AG09309 (cell line): ENCODE results near the gene TCF4.

Experiments
- DNase-seq: peaks from one replicate; pipeline ENCODE4 v3.0.0-alpha.2; 2010; ENCODE audit warnings: low read depth
- H3K4me3 ChIP-seq: 2 replicates; pipeline ENCODE4 v1.5.1; 2011; ENCODE audit warnings: mild to moderate bottlenecking, low read depth, low read length, moderate library complexity; ENCODE audit not compliant: control insufficient read depth
- CTCF ChIP-seq: IDR thresholded peaks from 2 replicates; pipeline ENCODE4 v1.5.1; 2011; ENCODE audit warnings: mild to moderate bottlenecking, low read depth, low read length, inconsistent platforms; ENCODE audit not compliant: insufficient read depth, control insufficient read depth; ENCODE audit errors: missing control alignments

The TCF4 gene

GRCh38 chr18:55336438-55337100 lies 251.4 kb downstream of the TCF4 start:
- H3K4me3 ChIP-seq = no peak overlapping the region
- TF ChIP-seq CTCF = no peak
- no peak for DNase-seq

GRCh38 chr18:55334875-55335274 lies 253.1 kb downstream of the TCF4 start:
- no peak for TF ChIP-seq CTCF
- no peak for DNase-seq
- no peak overlapping the region for H3K4me3 ChIP-seq

- TF ChIP-seq CTCF = no peak
- no peak overlapping the region for H3K4me3 ChIP-seq
- DNase-seq = no peak
Observed at GRCh38 chr18:55331301-55331700, 256.7 kb downstream of the TCF4 start.

- TF ChIP-seq CTCF = no peak
- no peak overlapping the region for H3K4me3 ChIP-seq
- DNase-seq = no peak
Observed at GRCh38 chr18:55328301-55328700, 259.7 kb downstream of the TCF4 start.

- no peak for TF ChIP-seq CTCF
- no peak overlapping the region for H3K4me3 ChIP-seq
- DNase-seq = no peak
Observed at GRCh38 chr18:55327454-55327853, 260.5 kb downstream of the TCF4 start.

GRCh38 chr18:55326134-55326533 lies 261.9 kb downstream of the TCF4 start:
- no peak overlapping the region for H3K4me3 ChIP-seq
- no peak for TF ChIP-seq CTCF

More at GRCh38 chr18:55326134-55326533, 261.9 kb downstream of the TCF4 start:
- DNase-seq = no peak
